Gastroesophageal sphincter (tissue), 4 donors: Measurements from ENCODE around the gene ACAT2. TPM values are rescaled to one million over a fixed set of nuclear protein-coding genes. Genes with fewer than 3 reads are reported as not detected.

Experiments used
- ATAC-seq: fragments of 150-250 bp; one replicate; pipeline ENCODE4 v1.9.1; 2016; ENCODE audit warnings: mild to moderate bottlenecking, moderate library complexity
- H3K27ac ChIP-seq, 4 donors: fragments of 200-600 bp; sonication (generic) in 3 of 4; 1 replicate in 3 of 4; 2 replicates in 1 of 4; pipeline ENCODE4 v1.5.1; 2016 to 2019
- H3K27me3 ChIP-seq: fragments of 200-600 bp; sonication (generic); one replicate; pipeline ENCODE4 v1.5.1; 2019
- H3K36me3 ChIP-seq, 2 donors: fragments of 200-600 bp; sonication (generic); one replicate each; pipeline ENCODE4 v1.5.1; 2019; ENCODE audit warnings: control low read depth in 1 of 2
- H3K4me1 ChIP-seq, 3 donors: fragments of 200-600 bp; sonication (generic); 1 replicate in 2 of 3; 2 replicates in 1 of 3; pipeline ENCODE4 v1.5.1; 2016 to 2019; ENCODE audit warnings: control low read depth in 2 of 3
- H3K4me3 ChIP-seq, 2 donors: fragments of 200-600 bp; sonication (generic); one replicate each; pipeline ENCODE4 v1.5.1; 2019; ENCODE audit warnings: mild to moderate bottlenecking in 1 of 2, moderate library complexity in 1 of 2
- H3K9me3 ChIP-seq, 3 donors: fragments of 200-600 bp; sonication (generic); one replicate each; pipeline ENCODE4 v1.5.1; 2017 to 2019; ENCODE audit warnings: control low read depth in 2 of 3
- CTCF ChIP-seq, 4 experiments: fragments of 200-600 bp in 2 of 4; fragments of 450-650 bp in 2 of 4; sonication (generic) in 1 of 4; IDR thresholded peaks; one replicate each; pipeline ENCODE4 v1.5.1; 2017 to 2019; ENCODE audit warnings: antibody characterized with exemption in 4 of 4, mild to moderate bottlenecking in 2 of 4, moderate library complexity in 2 of 4
- EP300 ChIP-seq: sonication (generic); formaldehyde crosslinking; IDR thresholded peaks from one replicate; pipeline ENCODE4 v1.6.1; 2017; ENCODE audit warnings: antibody characterized with exemption, mild to moderate bottlenecking
- POLR2A ChIP-seq, 2 donors: fragments of 450-650 bp; IDR thresholded peaks; one replicate each; pipeline ENCODE4 v1.6.1; 2017; ENCODE audit warnings: antibody characterized with exemption in 2 of 2, mild to moderate bottlenecking in 2 of 2, moderate library complexity in 1 of 2
- POLR2AphosphoS5 ChIP-seq: sonication (generic); formaldehyde crosslinking; IDR thresholded peaks from one replicate; pipeline ENCODE4 v1.6.1; 2017; ENCODE audit warnings: antibody characterized with exemption
- WGBS, 2 donors: methylation state at CpG; one replicate each; pipeline ENCODE4 v1.1.5; 2018; ENCODE audit warnings: low coverage in 1 of 2; 5-methylcytosine and 5-hydroxymethylcytosine counted together
- total RNA-seq, 4 donors: library from RNA; depleted of rRNA; stranded (reverse); fragments of >200 nt; gene quantifications; one replicate each; pipeline ENCODE4 v1.1.0, GENCODE V29; 2016

The ACAT2 gene
- total RNA-seq, 4 donors from 2014 or later: 3.1 to 11.7 (median 9.1) TPM

DNA sequence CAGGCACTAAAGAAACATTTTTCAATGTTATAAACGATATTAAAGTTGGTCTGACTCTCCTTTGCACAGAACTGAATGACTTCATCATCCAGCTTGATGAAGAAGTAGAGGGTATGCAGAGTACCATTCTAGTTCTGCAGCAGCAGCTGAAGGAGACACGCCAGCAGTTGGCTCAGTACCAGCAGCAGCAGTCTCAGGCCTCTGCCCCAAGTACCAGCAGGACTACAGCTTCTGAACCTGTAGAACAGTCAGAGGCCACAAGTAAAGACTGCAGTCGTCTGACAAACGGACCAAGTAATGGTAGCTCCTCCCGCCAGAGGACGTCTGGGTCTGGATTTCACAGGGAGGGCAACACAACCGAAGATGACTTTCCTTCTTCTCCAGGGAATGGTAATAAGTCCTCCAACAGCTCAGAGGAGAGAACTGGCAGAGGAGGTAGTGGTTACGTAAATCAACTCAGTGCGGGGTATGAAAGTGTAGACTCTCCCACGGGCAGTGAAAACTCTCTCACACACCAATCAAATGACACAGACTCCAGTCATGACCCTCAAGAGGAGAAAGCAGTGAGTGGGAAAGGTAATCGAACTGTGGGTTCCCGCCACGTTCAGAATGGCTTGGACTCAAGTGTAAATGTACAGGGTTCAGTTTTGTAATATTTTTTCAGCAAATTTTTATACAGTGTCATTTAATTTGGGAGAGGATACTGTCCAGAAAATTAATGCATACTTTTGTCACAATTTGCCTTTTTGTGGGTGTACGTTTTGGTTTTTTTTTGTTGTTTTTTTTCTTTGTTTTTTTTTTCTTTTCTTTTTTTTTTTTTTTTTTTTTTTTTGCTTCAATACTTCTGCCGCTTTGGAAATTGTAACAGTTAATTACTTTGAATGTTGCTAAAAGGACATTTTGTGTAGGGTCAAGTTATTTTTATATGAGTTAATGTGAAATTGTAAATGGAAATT is 6.6 kb upstream of the ACAT2 start:
- Histone ChIP-seq H3K9me3 (no peaks in the 10 kb centered on the region), H3K27me3 (no peaks in the 10 kb centered on the region), H3K27ac (peak overlapping the region in 3 of 4 donors; percentile 5 to 45 (median 33)), H3K4me3 (no peak overlapping the region), H3K4me1 (peaks cover 0 to 37% (median 0%) of the 10 kb centered on the region in 3 donors), H3K36me3 (peaks cover 0 to 76% of the 10 kb centered on the region in 2 donors)
- peak; percentile 31 for ATAC-seq
- TF ChIP-seq EP300: no peak
- no peak for TF ChIP-seq CTCF (IDR thresholded peaks at IDR 0.05)
- WGBS, 2 donors: 60 to 65% methylated on average over 8 to 11 of the region's 15 CpGs

GRCh38 chr6:159756508-159756907 is 5.3 kb upstream of the ACAT2 start:
- H3K27me3 ChIP-seq: no peaks in the 10 kb centered on the region
- no peak overlapping the region for H3K4me3 ChIP-seq
- no peak for ATAC-seq
- TF ChIP-seq EP300: no peak
- TF ChIP-seq POLR2AphosphoS5: no peak
- no peak for TF ChIP-seq POLR2A (IDR thresholded peaks at IDR 0.05)
- TF ChIP-seq CTCF (IDR thresholded peaks at IDR 0.05): no peak
- 84 to 93% methylated on average over 3 to 4 of the region's 4 CpGs for WGBS, 2 donors
- no peak overlapping the region for H3K27ac ChIP-seq
- H3K9me3 ChIP-seq: no peaks in the 10 kb centered on the region
- peaks cover 0 to 44% (median 5%) of the 10 kb centered on the region in 3 donors for H3K4me1 ChIP-seq
- H3K36me3 ChIP-seq: peaks cover 0 to 71% of the 10 kb centered on the region in 2 donors

- peaks cover 0 to 40% (median 11%) of the 10 kb centered on the region in 3 donors for H3K4me1 ChIP-seq
- 91 to 92% methylated on average over 6 to 7 of the region's 7 CpGs for WGBS, 2 donors
- TF ChIP-seq POLR2AphosphoS5: no peak
- peaks cover 0 to 53% of the 10 kb centered on the region in 2 donors for H3K36me3 ChIP-seq
- no peaks in the 10 kb centered on the region for H3K27me3 ChIP-seq
- H3K9me3 ChIP-seq: no peaks in the 10 kb centered on the region
- no peak overlapping the region for H3K4me3 ChIP-seq
- H3K27ac ChIP-seq: peak overlapping the region in 2 of 4 donors; percentile 18 to 23
- ATAC-seq: no peak
Measured at GRCh38 chr6:159758031-159759001, 3.5 kb upstream of the ACAT2 start.

DNA sequence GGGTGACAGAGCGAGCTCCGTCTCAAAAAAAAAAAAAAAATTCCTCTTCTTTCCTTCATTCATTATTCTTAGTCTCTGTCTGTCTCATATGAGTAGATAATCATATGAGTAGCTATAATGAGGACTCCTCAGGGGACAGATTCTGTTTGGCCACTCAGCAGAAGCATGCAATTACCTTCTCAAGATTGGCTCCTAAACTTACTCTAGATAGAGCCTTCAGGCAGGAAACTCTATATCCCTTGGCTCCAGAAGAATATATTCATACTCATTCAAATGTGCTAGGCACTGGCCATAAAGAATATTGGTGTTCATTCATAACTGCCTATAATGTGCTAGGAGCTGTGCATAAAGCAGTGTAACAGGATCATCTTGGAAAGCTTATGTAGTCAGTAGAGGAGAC is 2.2 kb upstream of the ACAT2 start:
- no peak for ATAC-seq
- H3K36me3 ChIP-seq: peaks cover 0 to 49% of the 10 kb centered on the region in 2 donors
- no peaks in the 10 kb centered on the region for H3K9me3 ChIP-seq
- H3K4me3 ChIP-seq: no peak overlapping the region
- H3K27me3 ChIP-seq: no peaks in the 10 kb centered on the region
- peaks cover 0 to 32% (median 11%) of the 10 kb centered on the region in 3 donors for H3K4me1 ChIP-seq
- TF ChIP-seq CTCF (IDR thresholded peaks at IDR 0.05): no peak
- no peak for TF ChIP-seq POLR2A (IDR thresholded peaks at IDR 0.05)
- no peak for TF ChIP-seq POLR2AphosphoS5
- TF ChIP-seq EP300: no peak
- WGBS, 2 donors: 33 to 67% methylated on average over 2 of the region's 2 CpGs
- peak overlapping the region in 1 of 4 donors; percentile 100 for H3K27ac ChIP-seq

DNA sequence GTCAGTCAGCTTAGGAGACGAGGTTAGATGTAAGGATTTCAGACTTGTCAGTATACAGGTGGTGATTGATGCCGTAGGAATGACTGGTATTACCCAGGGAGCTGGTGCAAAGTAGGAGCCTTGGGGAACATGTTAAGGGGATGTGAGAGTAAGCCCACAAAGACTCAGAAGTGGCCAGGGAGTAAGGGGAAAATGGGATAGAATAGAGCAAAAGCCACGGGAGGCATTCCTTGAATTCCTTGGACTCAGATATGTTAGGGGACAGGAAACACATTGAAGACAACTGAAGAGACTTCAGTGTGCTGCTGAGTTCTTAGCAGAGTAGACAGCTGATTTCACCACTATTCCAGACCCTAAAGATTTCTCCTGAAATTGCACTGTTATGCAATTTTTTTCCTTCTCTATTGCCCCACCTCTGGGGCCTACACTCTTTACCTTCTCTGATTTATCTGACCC is 1.2 kb upstream of the ACAT2 start:
- H3K4me1 ChIP-seq: peaks cover 0 to 28% (median 11%) of the 10 kb centered on the region in 3 donors
- no peaks in the 10 kb centered on the region for H3K9me3 ChIP-seq
- TF ChIP-seq POLR2AphosphoS5 (no peak), EP300 (no peak), POLR2A (IDR thresholded peaks at IDR 0.05) (no peak), CTCF (IDR thresholded peaks at IDR 0.05) (no peak)
- peak overlapping the region in 3 of 4 donors; percentile 96 to 100 (median 100) for H3K27ac ChIP-seq
- peaks cover 0 to 46% of the 10 kb centered on the region in 2 donors for H3K36me3 ChIP-seq
- WGBS, 2 donors: 43 to 50% methylated on average over 3 of the region's 3 CpGs
- ATAC-seq: no peak
- H3K4me3 ChIP-seq: peak overlapping the region in 1 of 2 donors; percentile 95
- no peaks in the 10 kb centered on the region for H3K27me3 ChIP-seq
